K562 (cell line): ENCODE data around the gene TRIM43. TPM values are rescaled to one million over a fixed set of nuclear protein-coding genes. Genes with fewer than 3 reads are reported as not detected.

Experiments used
- BRD9 ChIP-seq: fragments of 450-650 bp; IDR thresholded peaks from 2 replicates; pipeline ENCODE4 v1.6.1; 2018; ENCODE audit warnings: low read depth; ENCODE audit not compliant: partially characterized antibody
- EP300 ChIP-seq: IDR thresholded peaks from 2 replicates; pipeline ENCODE4 v1.6.1; 2012; ENCODE audit warnings: low read length, improper control_type of control experiment
- MGA ChIP-seq: fragments of 450-650 bp; IDR thresholded peaks from 2 replicates; pipeline ENCODE4 v1.6.1; 2016; ENCODE audit warnings: mild to moderate bottlenecking, moderate library complexity
- MTA2 ChIP-seq: fragments of 450-650 bp; IDR thresholded peaks from 2 replicates; pipeline ENCODE4 v1.6.1; 2016; ENCODE audit warnings: low read depth
- NCOA2 ChIP-seq, 2 experiments: fragments of 450-650 bp; IDR thresholded peaks; 2 replicates each; pipeline ENCODE4 v1.6.1; 2018; ENCODE audit warnings: mild to moderate bottlenecking in 2 of 2, moderate library complexity in 1 of 2; ENCODE audit not compliant: partially characterized antibody in 2 of 2
- NONO ChIP-seq, 2 experiments: fragments of 200-400 bp in 1 of 2; fragments of 450-650 bp in 1 of 2; formaldehyde crosslinking in 1 of 2; IDR thresholded peaks; 2 replicates each; pipeline ENCODE4 v1.6.1; 2017; ENCODE audit warnings: low read depth in 2 of 2, mild to moderate bottlenecking in 2 of 2, moderate library complexity in 2 of 2, low read length in 1 of 2
- ZNF354B ChIP-seq: fragments of 250-450 bp; sonication (Bioruptor Pico); IDR thresholded peaks from 2 replicates; pipeline ENCODE4 v1.4.0; 2020
- ZNF717 ChIP-seq: fragments of 250-450 bp; sonication (Bioruptor Pico); IDR thresholded peaks from 2 replicates; pipeline ENCODE4 v1.5.0; 2021
- polyA plus RNA-seq, 8 experiments: library from polyadenylated mRNA; depleted of rRNA in 4 of 8; stranded (reverse) in 5 of 8; unstranded in 3 of 8; fragments of >200 nt; fragmentation: Nextera tagmentation in 2 of 8; fragmentation: Illumina TruSeq in 1 of 8; extraction: Ambion mirVana in 2 of 8; extraction: Trizol in 1 of 8; gene quantifications; 2 replicates each; pipeline versions ENCODE4 v1.2.1 to v1.2.3, GENCODE V29; 2011 to 2014; ENCODE audit warnings: inconsistent platforms in 1 of 8, missing spikeins in 1 of 8
- total RNA-seq, 7 experiments: library from RNA; depleted of rRNA in 6 of 7; stranded (reverse); fragments of >200 nt in 6 of 7; fragmentation: Illumina TruSeq in 2 of 7; extraction: Trizol in 2 of 7; gene quantifications; 2 replicates each; pipeline versions ENCODE4 v1.2.1 to v1.2.3, GENCODE V29; 2011 to 2021; ENCODE audit warnings: low replicate concordance in 1 of 7
- TF ChIP-seq, protein P1 (sequence below): IDR thresholded peaks from 3 replicates; pipeline ENCODE4 v1.6.1; 2011; ENCODE audit warnings: borderline replicate concordance, mild to moderate bottlenecking, moderate library complexity; ENCODE audit not compliant: insufficient read length; ENCODE audit errors: extremely low read depth
- TF ChIP-seq, protein P2 (sequence below): fragments of 250-450 bp; sonication (Bioruptor Pico); IDR thresholded peaks from 2 replicates; pipeline ENCODE4 v1.4.0; 2020
- TF ChIP-seq, protein P3 (sequence below): fragments of 250-450 bp; sonication (Bioruptor Pico); IDR thresholded peaks from 2 replicates; pipeline ENCODE4 v1.8.0; 2022; ENCODE audit warnings: moderate library complexity, mild to moderate bottlenecking, inconsistent platforms

Gene TRIM43
- total and polyA plus RNA-seq, 9 of the 15 experiments (the other 6 are each of a cell fraction or from before 2014, with no cell fraction given): not detected

GRCh38 chr2:95551055-95551568, 40.7 kb upstream of the TRIM43 start (continued):
- TF ChIP-seq MGA (peak; percentile 88), ZNF717 (CRISPR knock-in tag) (no peak), BRD9 (peak; percentile 74), ZNF354B (CRISPR knock-in tag) (no peak), MTA2 (peak; percentile 59), EP300 (peak; percentile 50), NONO (IDR thresholded peaks at IDR 0.05; ENCODE audit: low read depth in 2 of 2, low read length in 1 of 2) (no peak), NCOA2 (IDR thresholded peaks at IDR 0.05; ENCODE audit: partially characterized antibody in 2 of 2) (no peak)
- TF ChIP-seq, protein P1, sequence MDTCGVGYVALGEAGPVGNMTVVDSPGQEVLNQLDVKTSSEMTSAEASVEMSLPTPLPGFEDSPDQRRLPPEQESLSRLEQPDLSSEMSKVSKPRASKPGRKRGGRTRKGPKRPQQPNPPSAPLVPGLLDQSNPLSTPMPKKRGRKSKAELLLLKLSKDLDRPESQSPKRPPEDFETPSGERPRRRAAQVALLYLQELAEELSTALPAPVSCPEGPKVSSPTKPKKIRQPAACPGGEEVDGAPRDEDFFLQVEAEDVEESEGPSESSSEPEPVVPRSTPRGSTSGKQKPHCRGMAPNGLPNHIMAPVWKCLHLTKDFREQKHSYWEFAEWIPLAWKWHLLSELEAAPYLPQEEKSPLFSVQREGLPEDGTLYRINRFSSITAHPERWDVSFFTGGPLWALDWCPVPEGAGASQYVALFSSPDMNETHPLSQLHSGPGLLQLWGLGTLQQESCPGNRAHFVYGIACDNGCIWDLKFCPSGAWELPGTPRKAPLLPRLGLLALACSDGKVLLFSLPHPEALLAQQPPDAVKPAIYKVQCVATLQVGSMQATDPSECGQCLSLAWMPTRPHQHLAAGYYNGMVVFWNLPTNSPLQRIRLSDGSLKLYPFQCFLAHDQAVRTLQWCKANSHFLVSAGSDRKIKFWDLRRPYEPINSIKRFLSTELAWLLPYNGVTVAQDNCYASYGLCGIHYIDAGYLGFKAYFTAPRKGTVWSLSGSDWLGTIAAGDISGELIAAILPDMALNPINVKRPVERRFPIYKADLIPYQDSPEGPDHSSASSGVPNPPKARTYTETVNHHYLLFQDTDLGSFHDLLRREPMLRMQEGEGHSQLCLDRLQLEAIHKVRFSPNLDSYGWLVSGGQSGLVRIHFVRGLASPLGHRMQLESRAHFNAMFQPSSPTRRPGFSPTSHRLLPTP: peak; percentile 62
- TF ChIP-seq, protein P2, sequence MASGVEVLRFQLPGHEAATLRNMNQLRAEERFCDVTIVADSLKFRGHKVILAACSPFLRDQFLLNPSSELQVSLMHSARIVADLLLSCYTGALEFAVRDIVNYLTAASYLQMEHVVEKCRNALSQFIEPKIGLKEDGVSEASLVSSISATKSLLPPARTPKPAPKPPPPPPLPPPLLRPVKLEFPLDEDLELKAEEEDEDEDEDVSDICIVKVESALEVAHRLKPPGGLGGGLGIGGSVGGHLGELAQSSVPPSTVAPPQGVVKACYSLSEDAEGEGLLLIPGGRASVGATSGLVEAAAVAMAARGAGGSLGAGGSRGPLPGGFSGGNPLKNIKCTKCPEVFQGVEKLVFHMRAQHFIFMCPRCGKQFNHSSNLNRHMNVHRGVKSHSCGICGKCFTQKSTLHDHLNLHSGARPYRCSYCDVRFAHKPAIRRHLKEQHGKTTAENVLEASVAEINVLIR (CRISPR knock-in tag): no peak
- TF ChIP-seq, protein P3, sequence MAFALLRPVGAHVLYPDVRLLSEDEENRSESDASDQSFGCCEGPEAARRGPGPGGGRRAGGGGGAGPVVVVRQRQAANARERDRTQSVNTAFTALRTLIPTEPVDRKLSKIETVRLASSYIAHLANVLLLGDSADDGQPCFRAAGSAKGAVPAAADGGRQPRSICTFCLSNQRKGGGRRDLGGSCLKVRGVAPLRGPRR (CRISPR knock-in tag): no peak
